GM12891 (cell line): Measurements from ENCODE around the gene RSPH6A.

Experiments used
- PAX5 ChIP-seq: IDR thresholded peaks from 2 replicates; pipeline ENCODE4 v1.6.1; 2011; ENCODE audit warnings: low read length, moderate library complexity, mild to moderate bottlenecking; ENCODE audit not compliant: insufficient read depth, severe bottlenecking
- POLR2A ChIP-seq: IDR thresholded peaks from 2 replicates; pipeline ENCODE4 v1.6.1; 2011; ENCODE audit warnings: low read depth, low read length, control low read depth
- POLR2AphosphoS5 ChIP-seq: IDR thresholded peaks from 2 replicates; pipeline ENCODE4 v1.6.1; 2011; ENCODE audit warnings: low read depth, low read length, control low read depth
- TAF1 ChIP-seq: IDR thresholded peaks from 2 replicates; pipeline ENCODE4 v1.6.1; 2011; ENCODE audit warnings: low read depth, low read length, control low read depth

- TF ChIP-seq POLR2A = no peak
- TF ChIP-seq POLR2AphosphoS5 = no peak
- TF ChIP-seq TAF1 = no peak
- no peak for TF ChIP-seq PAX5
Measured at GRCh38 chr19:45765702-45766295, 49.3 kb downstream of the RSPH6A start.
